ENCODE data around the gene FYN. TPM values are rescaled to one million over a fixed set of nuclear protein-coding genes. Genes with fewer than 3 reads are reported as not detected.

FYN gene
- total RNA-seq, 1 donor from 2014 or later = 46.3 TPM

DNA sequence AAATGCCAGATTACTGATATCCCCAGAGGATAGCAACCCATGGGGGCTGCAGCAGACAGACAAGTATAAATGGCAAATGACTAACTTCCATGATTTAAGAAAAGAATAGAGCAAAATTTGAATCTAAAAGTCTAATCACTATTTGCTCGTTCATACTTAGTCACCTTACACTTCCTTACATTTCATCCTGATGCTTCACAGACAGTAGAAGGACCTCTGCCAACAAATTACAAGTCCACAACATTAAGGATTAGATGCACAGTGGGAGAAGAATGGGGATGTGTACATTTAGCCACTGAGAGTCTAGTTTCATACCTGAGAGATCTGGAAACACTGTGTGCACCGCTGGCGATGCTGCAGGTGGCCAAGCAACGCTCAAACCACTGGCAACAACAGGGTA is 72.4 kb downstream of the FYN start:
- Histone ChIP-seq H3K4me3 (no peak overlapping the region), H3K27ac (replicated peaks) (no peak overlapping the region), H3K27me3 (ENCODE audit: low read depth) (no peaks in the 10 kb centered on the region), H3K9me3 (replicated peaks) (no peaks in the 10 kb centered on the region), H3K4me1 (peaks cover 68% of the 10 kb centered on the region), H3K36me3 (no peaks in the 10 kb centered on the region)
- no peak for DNase-seq
- intact Hi-C loops (cut with micrococcal nuclease) = no loop called here
- TF ChIP-seq, protein P1, sequence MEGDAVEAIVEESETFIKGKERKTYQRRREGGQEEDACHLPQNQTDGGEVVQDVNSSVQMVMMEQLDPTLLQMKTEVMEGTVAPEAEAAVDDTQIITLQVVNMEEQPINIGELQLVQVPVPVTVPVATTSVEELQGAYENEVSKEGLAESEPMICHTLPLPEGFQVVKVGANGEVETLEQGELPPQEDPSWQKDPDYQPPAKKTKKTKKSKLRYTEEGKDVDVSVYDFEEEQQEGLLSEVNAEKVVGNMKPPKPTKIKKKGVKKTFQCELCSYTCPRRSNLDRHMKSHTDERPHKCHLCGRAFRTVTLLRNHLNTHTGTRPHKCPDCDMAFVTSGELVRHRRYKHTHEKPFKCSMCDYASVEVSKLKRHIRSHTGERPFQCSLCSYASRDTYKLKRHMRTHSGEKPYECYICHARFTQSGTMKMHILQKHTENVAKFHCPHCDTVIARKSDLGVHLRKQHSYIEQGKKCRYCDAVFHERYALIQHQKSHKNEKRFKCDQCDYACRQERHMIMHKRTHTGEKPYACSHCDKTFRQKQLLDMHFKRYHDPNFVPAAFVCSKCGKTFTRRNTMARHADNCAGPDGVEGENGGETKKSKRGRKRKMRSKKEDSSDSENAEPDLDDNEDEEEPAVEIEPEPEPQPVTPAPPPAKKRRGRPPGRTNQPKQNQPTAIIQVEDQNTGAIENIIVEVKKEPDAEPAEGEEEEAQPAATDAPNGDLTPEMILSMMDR (IDR thresholded peaks at IDR 0.05; ENCODE audit: borderline replicate concordance) = no peak

DNA sequence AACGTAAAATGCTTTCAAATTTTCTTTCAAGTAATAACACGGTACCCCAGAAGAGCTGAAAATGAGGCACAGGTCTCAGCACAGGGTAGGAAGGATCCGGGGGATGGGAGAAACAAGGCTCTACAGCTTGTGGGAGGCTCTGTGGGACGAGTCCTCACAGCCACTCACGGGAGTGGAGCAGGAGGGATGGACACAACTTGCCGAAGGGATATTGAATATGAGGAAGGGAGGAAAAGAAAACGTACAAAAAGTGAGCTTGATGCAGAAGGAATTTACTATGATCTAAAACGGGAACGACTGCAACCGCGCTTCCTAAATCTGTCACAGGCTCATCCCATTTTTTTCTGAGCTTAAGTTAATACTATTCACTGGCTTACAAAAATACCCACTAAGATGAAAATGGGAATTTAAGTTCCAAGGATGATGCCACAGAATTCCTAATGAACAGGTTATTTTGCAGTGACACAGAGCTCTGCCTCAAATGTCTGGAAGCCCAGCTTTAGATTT is 72.9 kb downstream of the FYN start:
- no peak for DNase-seq
- peaks cover 67% of the 10 kb centered on the region for H3K4me1 ChIP-seq
- TF ChIP-seq, protein P1 (IDR thresholded peaks at IDR 0.05; ENCODE audit: borderline replicate concordance) = no peak
- H3K27ac ChIP-seq (replicated peaks) = no peak overlapping the region
- intact Hi-C loops (cut with micrococcal nuclease) = no loop called here
- no peak overlapping the region for H3K4me3 ChIP-seq
- no peaks in the 10 kb centered on the region for H3K9me3 ChIP-seq (replicated peaks)
- H3K27me3 ChIP-seq (ENCODE audit: low read depth) = no peaks in the 10 kb centered on the region
- H3K36me3 ChIP-seq = no peaks in the 10 kb centered on the region

DNA sequence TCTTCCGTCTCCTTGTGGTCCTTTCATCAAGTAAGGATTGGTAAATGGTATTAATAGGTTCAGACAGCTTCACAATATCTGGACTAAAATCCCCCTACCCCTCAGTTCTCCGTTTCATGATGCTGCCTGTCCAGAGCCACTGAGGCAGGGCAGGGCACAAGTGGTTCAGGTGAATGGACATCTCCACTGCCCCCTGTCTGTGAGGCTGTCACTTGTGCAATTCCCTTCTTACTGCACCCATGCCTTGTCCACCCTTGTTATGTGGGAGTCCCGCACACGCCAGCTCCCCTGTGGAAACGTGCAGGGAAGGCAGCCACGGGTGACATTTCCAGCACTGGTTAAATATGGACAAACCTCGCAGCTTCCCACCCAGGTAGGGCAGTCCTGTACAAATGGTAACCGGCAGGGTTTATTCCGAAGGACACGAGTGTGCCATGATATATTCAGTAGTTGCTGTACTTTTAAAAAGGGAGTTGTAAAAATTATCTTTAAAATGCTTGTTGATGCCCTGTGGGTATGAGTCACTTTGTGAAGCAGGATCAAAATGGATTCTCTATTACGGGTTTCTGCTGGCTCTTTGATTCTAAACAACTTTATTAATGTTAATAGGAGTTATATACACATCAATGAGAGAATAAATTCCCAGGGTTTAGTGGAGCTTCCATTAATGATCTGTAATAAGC is 73.5 kb downstream of the FYN start:
- intact Hi-C loops (cut with micrococcal nuclease) = no loop called here
- H3K4me3 ChIP-seq = no peak overlapping the region
- peaks cover 67% of the 10 kb centered on the region for H3K4me1 ChIP-seq
- no peak for DNase-seq
- TF ChIP-seq, protein P1 (IDR thresholded peaks at IDR 0.05; ENCODE audit: borderline replicate concordance) = no peak
- H3K36me3 ChIP-seq = no peaks in the 10 kb centered on the region
- H3K27me3 ChIP-seq (ENCODE audit: low read depth) = no peaks in the 10 kb centered on the region
- H3K27ac ChIP-seq (replicated peaks) = no peak overlapping the region
- no peaks in the 10 kb centered on the region for H3K9me3 ChIP-seq (replicated peaks)

DNA sequence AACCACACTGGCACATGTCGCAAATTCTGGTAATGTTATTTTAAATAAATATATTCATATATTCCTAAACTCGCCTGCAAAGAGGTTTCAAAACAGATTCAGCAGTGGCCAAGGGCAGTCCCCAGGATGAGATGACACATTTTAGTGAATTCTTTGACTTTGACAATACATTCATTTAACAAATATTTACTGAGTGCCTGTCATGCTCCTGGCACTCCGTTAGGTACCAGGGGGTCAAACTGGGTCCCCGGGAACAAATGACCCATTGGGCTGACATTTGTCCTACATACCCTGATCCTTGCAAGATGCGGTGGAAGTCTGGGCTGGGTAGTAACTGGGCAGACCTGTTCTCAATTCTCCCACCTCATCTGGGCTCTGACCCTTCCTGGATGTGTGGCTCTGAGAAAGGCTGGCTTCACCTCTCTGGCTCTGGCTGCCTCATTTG is 74.9 kb downstream of the FYN start:
- Histone ChIP-seq H3K27ac (replicated peaks) (no peak overlapping the region), H3K4me3 (no peak overlapping the region), H3K36me3 (no peaks in the 10 kb centered on the region), H3K4me1 (peaks cover 67% of the 10 kb centered on the region), H3K9me3 (replicated peaks) (no peaks in the 10 kb centered on the region), H3K27me3 (ENCODE audit: low read depth) (no peaks in the 10 kb centered on the region)
- DNase-seq = no peak
- TF ChIP-seq, protein P1 (IDR thresholded peaks at IDR 0.05; ENCODE audit: borderline replicate concordance) = no peak
- intact Hi-C loops (cut with micrococcal nuclease) = no loop called here

DNA sequence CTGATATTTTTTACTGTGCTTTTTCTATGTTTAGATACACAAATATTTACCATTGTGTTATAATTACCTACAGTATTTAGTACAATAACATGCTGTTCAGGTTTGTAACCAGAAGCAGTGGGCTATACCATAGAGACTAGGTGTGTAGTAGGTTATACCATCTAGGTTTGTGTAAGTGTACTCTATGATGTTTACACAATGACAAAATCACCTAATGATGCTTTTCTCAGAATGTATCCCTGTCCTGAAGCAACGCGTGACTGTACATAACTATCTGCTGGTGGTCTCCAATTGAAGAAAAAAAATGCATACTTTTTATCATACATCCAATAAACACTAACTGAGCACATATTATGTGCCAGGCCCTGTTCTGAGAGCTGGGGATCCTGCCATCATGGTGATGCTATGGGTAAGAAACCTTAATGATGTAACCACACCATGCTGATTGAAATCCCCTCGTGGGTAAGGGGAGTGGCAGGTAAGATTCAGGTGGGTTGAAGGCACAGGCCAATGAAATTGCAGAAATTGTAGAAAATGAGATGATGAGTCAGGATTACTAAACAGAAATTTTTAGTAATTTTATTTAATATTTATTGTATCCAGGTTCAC is 76.8 kb downstream of the FYN start:
- TF ChIP-seq, protein P1 (IDR thresholded peaks at IDR 0.05; ENCODE audit: borderline replicate concordance) = no peak
- H3K4me1 ChIP-seq = peaks cover 61% of the 10 kb centered on the region
- no peak for DNase-seq
- H3K27ac ChIP-seq (replicated peaks) = no peak overlapping the region
- intact Hi-C loops (cut with micrococcal nuclease) = no loop called here
- no peaks in the 10 kb centered on the region for H3K9me3 ChIP-seq (replicated peaks)
- H3K36me3 ChIP-seq = no peaks in the 10 kb centered on the region
- H3K27me3 ChIP-seq (ENCODE audit: low read depth) = no peaks in the 10 kb centered on the region
- no peak overlapping the region for H3K4me3 ChIP-seq

Measured in left ventricle myocardium inferior (tissue), 1 donor.